Nucleus accumbens (tissue), 56 donors: Measurements from ENCODE around the gene KY.

Experiments
- DNase-seq, 56 donors: peaks; one replicate each; lab custom pipeline; 2025; lab: John Stamatoyannopoulos, UW

KY gene

GRCh38 chr3:134650431-134651346 lies at the start of gene KY:
TSS of gene KY (minus strand) at chr3:134651022. CDS start at chr3:134650960, 62 bp downstream.
- peak in 49 of 56 donors; percentile 16 to 80 (median 47) for DNase-seq

GRCh38 chr3:134699721-134700120 lies 48.9 kb upstream of the KY start:
- DNase-seq: no peak

- no peak for DNase-seq
Measured at GRCh38 chr3:134699141-134699711, 48.4 kb upstream of the KY start.

GRCh38 chr3:134697830-134698689 lies 47.2 kb upstream of the KY start:
- DNase-seq: peak in 18 of 56 donors; percentile 5 to 44 (median 13)

GRCh38 chr3:134696155-134696554 lies 45.3 kb upstream of the KY start:
- no peak for DNase-seq

- DNase-seq: no peak
Measured at GRCh38 chr3:134694946-134695543, 44.2 kb upstream of the KY start.

DNA sequence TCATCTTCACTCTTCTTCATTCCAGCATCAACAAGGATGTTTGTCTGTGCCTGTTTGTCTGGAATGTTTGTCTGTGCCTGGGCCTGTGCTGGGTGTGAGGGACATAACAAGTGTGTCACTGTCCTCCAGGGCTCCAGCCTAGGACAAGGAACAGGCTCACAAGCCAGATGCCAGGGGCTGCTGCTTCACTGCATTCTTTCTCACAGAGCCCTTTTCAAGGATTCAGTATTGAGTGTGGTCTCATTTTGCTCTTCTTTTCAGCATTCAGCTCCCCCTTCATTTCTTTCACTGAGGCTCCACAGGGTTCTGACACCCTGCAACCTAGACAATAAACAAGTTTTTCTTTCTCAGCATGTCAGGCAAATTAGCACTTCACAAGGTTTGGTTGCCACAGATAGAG lies 43.6 kb upstream of the KY start:
- peak in 11 of 56 donors; percentile 6 to 27 (median 12) for DNase-seq

DNA sequence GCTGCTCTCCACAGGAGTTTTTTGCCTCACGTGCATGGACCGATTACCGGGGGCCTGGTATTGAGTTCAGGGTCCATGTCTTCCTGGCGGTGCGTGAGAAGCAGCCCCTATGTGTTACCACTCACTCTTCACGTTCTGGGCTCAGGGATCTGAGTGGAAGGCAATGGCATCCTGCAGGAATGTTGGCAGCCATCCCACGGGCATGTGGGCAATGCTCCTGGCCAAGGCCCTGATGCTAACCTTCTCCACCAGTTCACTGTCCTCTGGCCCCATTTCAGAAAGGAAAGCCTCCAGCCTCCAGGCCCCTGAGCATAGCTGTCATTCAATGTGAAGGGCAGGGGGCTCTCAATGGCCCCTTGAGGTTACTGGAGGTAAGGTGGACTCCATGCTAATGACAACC lies 43.0 kb upstream of the KY start:
- DNase-seq: no peak

DNA sequence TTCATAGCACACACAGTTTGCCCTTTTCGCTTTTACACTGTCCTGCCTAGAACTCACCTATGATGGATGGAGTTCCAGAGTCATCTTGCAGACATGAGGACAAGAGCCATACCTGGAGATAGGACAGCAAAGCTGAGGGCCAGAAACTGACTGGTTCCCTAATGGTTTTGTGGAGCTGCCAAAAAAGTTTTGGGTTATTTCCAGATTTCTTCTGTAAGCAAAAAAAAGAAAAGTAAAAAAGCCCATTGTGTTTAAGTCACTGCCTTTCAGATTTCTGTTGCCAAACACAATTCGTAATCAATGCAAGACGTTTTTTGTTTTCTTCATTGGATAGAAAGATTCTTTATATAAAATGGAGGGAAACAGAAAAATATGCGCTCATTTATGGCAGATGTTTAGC lies 42.4 kb upstream of the KY start:
- no peak for DNase-seq

- no peak for DNase-seq
Measured at GRCh38 chr3:134690226-134690625, 39.4 kb upstream of the KY start.

DNA sequence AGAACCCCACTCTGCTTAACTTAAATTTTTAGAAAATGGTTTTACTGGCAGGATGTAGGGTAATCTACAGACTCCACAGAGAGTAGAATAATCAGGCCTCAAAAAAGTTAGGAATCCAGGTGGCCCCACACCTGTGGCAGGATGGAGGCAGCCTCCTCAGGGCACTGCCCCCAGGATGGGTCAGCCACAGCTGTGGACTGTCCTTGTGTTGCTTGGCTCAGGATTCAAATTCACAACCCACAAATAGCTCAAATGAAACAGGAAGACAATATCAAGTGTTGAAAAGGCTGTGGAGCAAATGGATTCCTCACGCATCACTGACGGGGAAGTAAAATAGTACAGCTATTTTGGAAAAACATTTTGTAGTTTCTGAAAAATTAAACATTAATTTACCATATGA lies 36.8 kb upstream of the KY start:
- DNase-seq: no peak

- DNase-seq: no peak
Measured at GRCh38 chr3:134685929-134686802, 35.3 kb upstream of the KY start.

DNA sequence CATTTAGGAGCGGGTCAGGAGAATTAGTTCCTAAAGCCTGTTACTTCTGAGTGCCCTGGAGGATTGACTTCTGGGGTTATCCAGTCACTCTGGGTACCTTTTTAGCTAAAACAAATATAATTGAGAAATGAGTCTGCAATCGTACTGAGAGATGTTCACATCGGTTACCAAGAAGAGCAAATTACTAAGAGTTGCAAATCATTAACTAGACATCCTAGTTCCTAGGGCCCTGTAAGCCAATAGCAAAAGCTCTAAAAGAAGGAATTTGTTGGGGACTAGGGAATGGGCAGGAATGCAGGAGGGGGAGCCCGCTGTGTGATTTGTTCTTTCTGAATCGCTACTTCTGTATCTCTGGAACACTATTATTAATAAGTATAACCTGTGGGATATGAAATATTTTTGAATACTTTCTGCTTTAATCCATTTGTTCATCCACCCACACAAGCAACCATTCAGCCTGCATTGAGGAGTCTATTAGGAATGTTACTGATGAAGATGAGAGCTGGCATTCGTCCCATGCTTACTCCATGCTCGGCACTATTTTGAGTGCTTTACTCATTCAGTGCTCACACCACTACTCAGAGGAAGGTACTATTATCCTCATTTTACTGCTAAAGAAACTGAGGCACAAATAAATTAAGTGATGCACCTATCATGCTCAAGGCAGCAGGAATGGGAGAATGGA lies 31.5 kb upstream of the KY start:
- DNase-seq: peak in 3 of 56 donors; percentile 7 to 15 (median 8)

- DNase-seq: no peak
Measured at GRCh38 chr3:134681522-134681900, 30.7 kb upstream of the KY start.

- DNase-seq: no peak
Measured at GRCh38 chr3:134680796-134681521, 30.1 kb upstream of the KY start.

- DNase-seq: no peak
Measured at GRCh38 chr3:134677987-134678308, 27.1 kb upstream of the KY start.

GRCh38 chr3:134677196-134677986 lies 26.6 kb upstream of the KY start:
- DNase-seq: no peak
